ENCODE measurements around the gene MTMR12.

MTMR12 gene

DNA sequence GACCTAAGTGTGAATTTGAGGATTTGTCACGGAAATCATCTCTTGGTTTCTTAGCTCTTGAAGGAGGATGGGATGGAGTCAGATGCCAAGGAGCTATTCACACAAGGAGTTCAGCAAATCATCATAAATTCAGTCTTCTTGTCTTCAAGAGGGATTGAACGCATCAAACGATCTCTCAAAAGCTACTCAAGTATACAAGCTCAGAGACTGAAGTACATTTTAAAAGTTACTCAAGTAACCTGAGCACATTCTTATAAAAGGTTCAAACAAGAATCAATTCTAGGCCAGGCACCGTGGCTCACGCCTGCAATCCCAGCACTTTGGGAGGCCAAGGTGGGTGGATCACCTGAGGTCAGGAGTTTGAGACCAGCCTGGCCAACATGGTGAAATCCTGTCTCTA lies 117.5 kb downstream of the MTMR12 start:
- no peaks in the 10 kb centered on the region for H3K27me3 ChIP-seq (ENCODE audit: insufficient read depth, poor library complexity, severe bottlenecking)
- H3K9me3 ChIP-seq (ENCODE audit: severe bottlenecking): no peaks in the 10 kb centered on the region
- no peak overlapping the region for H3K27ac ChIP-seq (ENCODE audit: poor library complexity, severe bottlenecking)
- DNase-seq (ENCODE audit: low spot score) (no peak), ATAC-seq (ENCODE audit: low read depth) (no peak)
- no peak overlapping the region for H3K4me3 ChIP-seq (ENCODE audit: severe bottlenecking)
- TF ChIP-seq, protein P1, sequence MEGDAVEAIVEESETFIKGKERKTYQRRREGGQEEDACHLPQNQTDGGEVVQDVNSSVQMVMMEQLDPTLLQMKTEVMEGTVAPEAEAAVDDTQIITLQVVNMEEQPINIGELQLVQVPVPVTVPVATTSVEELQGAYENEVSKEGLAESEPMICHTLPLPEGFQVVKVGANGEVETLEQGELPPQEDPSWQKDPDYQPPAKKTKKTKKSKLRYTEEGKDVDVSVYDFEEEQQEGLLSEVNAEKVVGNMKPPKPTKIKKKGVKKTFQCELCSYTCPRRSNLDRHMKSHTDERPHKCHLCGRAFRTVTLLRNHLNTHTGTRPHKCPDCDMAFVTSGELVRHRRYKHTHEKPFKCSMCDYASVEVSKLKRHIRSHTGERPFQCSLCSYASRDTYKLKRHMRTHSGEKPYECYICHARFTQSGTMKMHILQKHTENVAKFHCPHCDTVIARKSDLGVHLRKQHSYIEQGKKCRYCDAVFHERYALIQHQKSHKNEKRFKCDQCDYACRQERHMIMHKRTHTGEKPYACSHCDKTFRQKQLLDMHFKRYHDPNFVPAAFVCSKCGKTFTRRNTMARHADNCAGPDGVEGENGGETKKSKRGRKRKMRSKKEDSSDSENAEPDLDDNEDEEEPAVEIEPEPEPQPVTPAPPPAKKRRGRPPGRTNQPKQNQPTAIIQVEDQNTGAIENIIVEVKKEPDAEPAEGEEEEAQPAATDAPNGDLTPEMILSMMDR (IDR thresholded peaks at IDR 0.05; ENCODE audit: poor library complexity, severe bottlenecking): no peak
- peaks cover 18% of the 10 kb centered on the region for H3K4me1 ChIP-seq (ENCODE audit: insufficient read depth, poor library complexity, severe bottlenecking)
- no peaks in the 10 kb centered on the region for H3K36me3 ChIP-seq (ENCODE audit: low read depth)

DNA sequence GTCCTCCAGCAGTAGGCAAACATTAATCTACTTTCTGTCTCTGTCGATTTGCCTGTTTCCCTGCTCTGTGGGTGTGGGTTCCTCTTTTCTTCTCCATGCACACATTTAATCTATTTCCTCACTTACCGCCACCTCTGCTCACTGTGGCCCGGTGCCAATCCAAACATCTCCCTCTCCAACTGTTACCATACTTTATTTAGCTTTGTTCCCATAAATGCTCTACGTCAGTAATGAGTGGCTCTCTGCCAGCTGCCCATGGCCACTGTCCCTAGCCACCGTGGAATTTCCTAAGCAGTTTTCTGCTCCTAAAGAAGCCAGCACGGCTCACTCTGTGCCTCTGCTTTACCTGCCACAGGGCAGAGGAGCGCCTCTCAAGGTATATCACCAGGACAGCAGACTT lies 119.1 kb downstream of the MTMR12 start:
- Histone ChIP-seq H3K9me3 (ENCODE audit: severe bottlenecking) (no peaks in the 10 kb centered on the region), H3K27ac (ENCODE audit: poor library complexity, severe bottlenecking) (no peak overlapping the region), H3K36me3 (ENCODE audit: low read depth) (no peaks in the 10 kb centered on the region), H3K4me3 (ENCODE audit: severe bottlenecking) (no peak overlapping the region), H3K4me1 (ENCODE audit: insufficient read depth, poor library complexity, severe bottlenecking) (peaks cover 11% of the 10 kb centered on the region), H3K27me3 (ENCODE audit: insufficient read depth, poor library complexity, severe bottlenecking) (no peaks in the 10 kb centered on the region)
- TF ChIP-seq, protein P1 (IDR thresholded peaks at IDR 0.05; ENCODE audit: poor library complexity, severe bottlenecking): no peak
- ATAC-seq (ENCODE audit: low read depth) (peak; percentile 84), DNase-seq (ENCODE audit: low spot score) (peak; percentile 69)

DNA sequence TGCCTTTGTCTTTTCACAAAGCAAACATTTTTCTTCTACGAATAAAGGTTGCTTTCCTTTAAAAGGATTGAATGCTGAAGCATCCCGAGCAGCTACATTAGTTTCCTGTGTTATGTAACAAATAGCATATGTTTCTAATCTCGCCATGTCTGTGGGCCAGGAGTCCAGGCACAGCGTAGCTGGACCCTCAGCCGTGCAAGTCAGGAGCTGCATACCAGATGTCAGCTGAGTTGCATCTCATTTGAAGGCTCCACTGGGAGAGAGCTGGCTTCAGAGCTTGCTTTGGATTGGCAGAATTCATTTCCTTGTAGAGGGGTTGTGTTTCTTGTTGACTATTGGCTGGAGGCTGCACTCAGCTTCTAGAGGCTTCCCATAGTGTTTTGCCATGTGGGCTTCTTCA lies 122.6 kb downstream of the MTMR12 start:
- no peak overlapping the region for H3K4me3 ChIP-seq (ENCODE audit: severe bottlenecking)

DNA sequence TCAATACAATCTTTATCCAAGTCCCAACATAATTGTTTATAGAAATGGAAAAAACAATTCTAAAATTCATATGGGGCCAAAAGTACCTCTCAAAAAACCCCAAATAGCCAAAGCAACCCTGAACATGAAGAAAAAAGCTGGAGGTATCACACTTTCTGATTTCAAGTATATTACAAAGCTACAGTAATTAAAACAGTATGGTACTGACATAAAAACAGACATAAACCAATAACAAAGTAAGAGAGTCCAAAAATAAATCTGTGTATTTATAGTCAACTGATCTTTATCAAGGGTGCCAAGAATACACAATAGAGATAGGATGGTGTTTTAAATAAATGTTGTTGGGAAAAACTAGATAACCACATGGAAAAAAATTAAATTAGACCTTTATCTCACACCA lies 125.1 kb downstream of the MTMR12 start:
- ATAC-seq (ENCODE audit: low read depth): no peak
- TF ChIP-seq, protein P1 (IDR thresholded peaks at IDR 0.05; ENCODE audit: poor library complexity, severe bottlenecking): no peak
- H3K36me3 ChIP-seq (ENCODE audit: low read depth): no peaks in the 10 kb centered on the region

More for the DNA sequence above, 122.6 kb downstream of the MTMR12 start:
- TF ChIP-seq, protein P1 (IDR thresholded peaks at IDR 0.05; ENCODE audit: poor library complexity, severe bottlenecking): no peak
- Histone ChIP-seq H3K9me3 (ENCODE audit: severe bottlenecking) (peaks cover 7% of the 10 kb centered on the region), H3K27ac (ENCODE audit: poor library complexity, severe bottlenecking) (no peak overlapping the region), H3K4me1 (ENCODE audit: insufficient read depth, poor library complexity, severe bottlenecking) (peaks cover 11% of the 10 kb centered on the region), H3K36me3 (ENCODE audit: low read depth) (no peaks in the 10 kb centered on the region), H3K27me3 (ENCODE audit: insufficient read depth, poor library complexity, severe bottlenecking) (no peaks in the 10 kb centered on the region)
- DNase-seq (ENCODE audit: low spot score): no peak
- no peak for ATAC-seq (ENCODE audit: low read depth)

DNA sequence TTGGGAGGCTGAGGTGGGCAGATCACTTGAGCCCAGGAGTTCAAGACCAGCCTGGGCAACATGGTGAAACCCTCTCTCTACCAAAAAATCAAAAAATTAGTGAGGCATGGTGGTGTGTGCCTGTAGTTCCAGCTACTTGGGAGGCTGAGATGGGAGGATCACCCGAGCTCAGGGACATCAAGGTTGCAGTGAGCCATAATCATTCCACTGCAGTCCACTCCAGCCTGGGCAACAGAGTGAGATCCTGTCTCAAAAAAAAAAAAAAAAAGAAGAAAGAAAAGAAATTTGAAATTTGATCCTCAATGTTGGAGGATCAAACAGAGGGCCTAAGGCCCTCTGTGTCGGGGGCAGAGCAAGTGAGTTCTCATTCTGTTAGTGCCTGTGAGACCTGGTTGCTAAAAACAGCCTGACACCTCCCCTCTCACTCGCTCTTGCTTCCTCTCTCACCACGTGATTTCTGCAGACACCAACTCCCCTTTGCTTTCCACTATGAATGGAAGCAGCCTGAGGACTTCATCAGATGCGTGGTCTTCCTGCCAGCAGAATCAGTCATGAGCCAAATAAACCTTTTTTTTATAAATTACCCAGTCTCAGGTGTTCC lies 130.2 kb downstream of the MTMR12 start:
- H3K4me3 ChIP-seq (ENCODE audit: severe bottlenecking): no peak overlapping the region
- no peak for ATAC-seq (ENCODE audit: low read depth)
- peaks cover 3% of the 10 kb centered on the region for H3K9me3 ChIP-seq (ENCODE audit: severe bottlenecking)
- TF ChIP-seq, protein P1 (IDR thresholded peaks at IDR 0.05; ENCODE audit: poor library complexity, severe bottlenecking): no peak
- no peak for DNase-seq (ENCODE audit: low spot score)
- no peaks in the 10 kb centered on the region for H3K36me3 ChIP-seq (ENCODE audit: low read depth)
- H3K27me3 ChIP-seq (ENCODE audit: insufficient read depth, poor library complexity, severe bottlenecking): no peaks in the 10 kb centered on the region
- H3K27ac ChIP-seq (ENCODE audit: poor library complexity, severe bottlenecking): no peak overlapping the region
- H3K4me1 ChIP-seq (ENCODE audit: insufficient read depth, poor library complexity, severe bottlenecking): no peaks in the 10 kb centered on the region

More for the DNA sequence above, 125.1 kb downstream of the MTMR12 start:
- H3K27me3 ChIP-seq (ENCODE audit: insufficient read depth, poor library complexity, severe bottlenecking): no peaks in the 10 kb centered on the region
- DNase-seq (ENCODE audit: low spot score): no peak
- H3K9me3 ChIP-seq (ENCODE audit: severe bottlenecking): peaks cover 7% of the 10 kb centered on the region
- H3K27ac ChIP-seq (ENCODE audit: poor library complexity, severe bottlenecking): no peak overlapping the region
- no peaks in the 10 kb centered on the region for H3K4me1 ChIP-seq (ENCODE audit: insufficient read depth, poor library complexity, severe bottlenecking)
- no peak overlapping the region for H3K4me3 ChIP-seq (ENCODE audit: severe bottlenecking)

Measured in RWPE2 (cell line).